ENCODE measurements around the gene OR2AE1. TPM values are rescaled to one million over a fixed set of nuclear protein-coding genes. Genes with fewer than 3 reads are reported as not detected.

The OR2AE1 gene
- total RNA-seq, 1 donor = not detected

DNA sequence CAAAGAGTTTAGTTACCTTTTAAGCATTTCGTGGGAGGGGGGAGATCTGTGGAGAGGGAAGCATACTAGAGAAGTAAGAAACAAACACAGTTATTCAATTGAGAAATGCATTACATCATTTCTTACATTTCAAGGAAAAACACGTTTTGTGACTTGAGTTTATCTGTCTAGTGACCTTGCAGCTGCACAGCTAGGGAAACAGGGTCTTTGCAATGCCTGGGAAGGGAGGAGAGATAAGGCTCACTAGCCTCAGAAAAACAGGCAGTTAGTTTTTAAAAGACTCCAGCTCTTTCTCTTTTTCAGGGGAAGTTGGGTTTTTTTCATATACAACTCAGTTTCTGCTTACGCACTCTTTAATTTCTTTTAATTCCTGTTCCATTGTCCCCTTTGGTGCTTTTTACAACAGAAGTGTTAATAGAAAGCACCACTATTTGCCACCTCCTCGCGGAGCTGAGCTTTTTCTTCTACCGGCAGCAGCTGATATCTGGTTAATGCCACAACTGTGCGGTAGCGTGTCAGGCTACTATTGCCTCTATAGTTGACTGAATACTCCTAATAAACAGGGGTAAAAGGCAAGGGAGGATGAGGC is 43.5 kb downstream of the OR2AE1 start:
- no peak for DNase-seq (ENCODE audit: low read depth)
- TF ChIP-seq, protein P1, sequence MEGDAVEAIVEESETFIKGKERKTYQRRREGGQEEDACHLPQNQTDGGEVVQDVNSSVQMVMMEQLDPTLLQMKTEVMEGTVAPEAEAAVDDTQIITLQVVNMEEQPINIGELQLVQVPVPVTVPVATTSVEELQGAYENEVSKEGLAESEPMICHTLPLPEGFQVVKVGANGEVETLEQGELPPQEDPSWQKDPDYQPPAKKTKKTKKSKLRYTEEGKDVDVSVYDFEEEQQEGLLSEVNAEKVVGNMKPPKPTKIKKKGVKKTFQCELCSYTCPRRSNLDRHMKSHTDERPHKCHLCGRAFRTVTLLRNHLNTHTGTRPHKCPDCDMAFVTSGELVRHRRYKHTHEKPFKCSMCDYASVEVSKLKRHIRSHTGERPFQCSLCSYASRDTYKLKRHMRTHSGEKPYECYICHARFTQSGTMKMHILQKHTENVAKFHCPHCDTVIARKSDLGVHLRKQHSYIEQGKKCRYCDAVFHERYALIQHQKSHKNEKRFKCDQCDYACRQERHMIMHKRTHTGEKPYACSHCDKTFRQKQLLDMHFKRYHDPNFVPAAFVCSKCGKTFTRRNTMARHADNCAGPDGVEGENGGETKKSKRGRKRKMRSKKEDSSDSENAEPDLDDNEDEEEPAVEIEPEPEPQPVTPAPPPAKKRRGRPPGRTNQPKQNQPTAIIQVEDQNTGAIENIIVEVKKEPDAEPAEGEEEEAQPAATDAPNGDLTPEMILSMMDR (IDR thresholded peaks at IDR 0.05; ENCODE audit: insufficient read depth, low read depth, low read length) = no peak
- H3K4me3 ChIP-seq (ENCODE audit: low read depth, low read length) = no peak overlapping the region

DNA sequence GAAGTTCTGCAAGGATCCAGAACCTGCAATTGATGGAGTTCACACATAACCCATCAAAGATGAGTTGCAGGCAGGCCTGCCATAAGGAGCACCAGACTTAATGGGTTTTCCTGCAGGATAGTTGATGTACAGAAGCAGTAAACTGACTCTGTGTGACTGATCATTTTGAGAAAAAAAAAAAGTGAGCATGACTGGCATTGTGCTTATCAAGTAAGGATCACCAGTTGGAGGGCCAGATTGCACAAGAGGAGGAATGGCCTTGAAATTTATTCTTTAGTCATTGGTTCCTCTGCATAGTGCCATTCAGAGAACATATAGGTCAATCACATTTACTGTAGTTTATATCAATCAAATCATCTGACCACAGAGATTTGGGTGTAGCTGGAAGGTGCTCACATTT is 45.2 kb downstream of the OR2AE1 start:
- DNase-seq (ENCODE audit: low read depth) = no peak
- no peak overlapping the region for H3K4me3 ChIP-seq (ENCODE audit: low read depth, low read length)
- TF ChIP-seq, protein P1 (IDR thresholded peaks at IDR 0.05; ENCODE audit: insufficient read depth, low read depth, low read length) = no peak

DNA sequence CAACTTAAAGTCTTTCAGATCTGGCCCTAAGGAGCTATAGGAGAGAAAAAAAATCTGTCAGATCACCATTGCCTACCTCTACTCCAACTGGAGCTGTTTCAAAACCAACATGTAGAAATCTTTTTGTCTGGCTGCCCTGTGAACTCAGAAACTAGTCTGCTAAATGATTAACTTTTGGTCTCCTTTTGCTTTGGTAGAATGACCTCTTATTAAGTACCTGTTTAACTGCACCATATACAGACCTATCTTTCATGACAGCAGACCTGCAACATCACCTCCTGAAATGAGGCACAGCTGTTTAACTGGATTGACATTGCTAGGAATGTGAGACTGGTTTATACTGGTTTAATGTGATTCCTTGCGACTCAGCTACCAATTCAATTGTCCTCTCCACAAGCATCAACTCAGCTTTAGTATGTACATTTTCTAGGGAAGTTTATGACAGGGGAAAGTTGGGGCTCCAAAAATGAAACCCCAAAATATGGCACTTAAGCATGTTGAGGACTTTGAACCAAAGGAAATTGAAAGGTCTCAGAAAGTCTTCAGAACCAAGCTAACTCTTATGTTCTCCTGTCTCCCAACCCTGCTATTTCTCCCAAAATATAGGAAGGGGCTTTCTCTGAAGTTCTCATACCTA is 47.2 kb downstream of the OR2AE1 start:
- DNase-seq (ENCODE audit: low read depth) = no peak
- H3K4me3 ChIP-seq (ENCODE audit: low read depth, low read length) = no peak overlapping the region
- TF ChIP-seq, protein P1 (IDR thresholded peaks at IDR 0.05; ENCODE audit: insufficient read depth, low read depth, low read length) = no peak

DNA sequence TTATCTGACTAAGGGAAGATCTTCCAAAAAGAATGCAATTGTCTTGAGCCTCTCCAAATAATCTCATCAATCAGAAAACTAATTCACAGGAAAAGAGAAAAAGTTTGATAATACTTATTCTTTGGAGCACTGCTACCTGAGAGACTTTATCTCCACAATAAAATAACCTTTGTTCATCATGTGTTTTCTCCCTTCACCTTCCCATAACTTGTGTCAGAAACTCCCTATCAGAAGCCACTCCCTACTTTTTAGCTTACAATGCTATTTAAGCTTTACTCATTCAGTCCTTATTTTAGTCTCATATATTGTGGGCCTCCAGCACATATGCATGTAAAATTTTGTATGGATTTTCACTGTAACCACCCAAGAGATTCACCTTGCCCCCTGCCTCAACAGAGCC is 48.0 kb downstream of the OR2AE1 start:
- H3K4me3 ChIP-seq (ENCODE audit: low read depth, low read length) = no peak overlapping the region
- TF ChIP-seq, protein P1 (IDR thresholded peaks at IDR 0.05; ENCODE audit: insufficient read depth, low read depth, low read length) = no peak
- DNase-seq (ENCODE audit: low read depth) = no peak

DNA sequence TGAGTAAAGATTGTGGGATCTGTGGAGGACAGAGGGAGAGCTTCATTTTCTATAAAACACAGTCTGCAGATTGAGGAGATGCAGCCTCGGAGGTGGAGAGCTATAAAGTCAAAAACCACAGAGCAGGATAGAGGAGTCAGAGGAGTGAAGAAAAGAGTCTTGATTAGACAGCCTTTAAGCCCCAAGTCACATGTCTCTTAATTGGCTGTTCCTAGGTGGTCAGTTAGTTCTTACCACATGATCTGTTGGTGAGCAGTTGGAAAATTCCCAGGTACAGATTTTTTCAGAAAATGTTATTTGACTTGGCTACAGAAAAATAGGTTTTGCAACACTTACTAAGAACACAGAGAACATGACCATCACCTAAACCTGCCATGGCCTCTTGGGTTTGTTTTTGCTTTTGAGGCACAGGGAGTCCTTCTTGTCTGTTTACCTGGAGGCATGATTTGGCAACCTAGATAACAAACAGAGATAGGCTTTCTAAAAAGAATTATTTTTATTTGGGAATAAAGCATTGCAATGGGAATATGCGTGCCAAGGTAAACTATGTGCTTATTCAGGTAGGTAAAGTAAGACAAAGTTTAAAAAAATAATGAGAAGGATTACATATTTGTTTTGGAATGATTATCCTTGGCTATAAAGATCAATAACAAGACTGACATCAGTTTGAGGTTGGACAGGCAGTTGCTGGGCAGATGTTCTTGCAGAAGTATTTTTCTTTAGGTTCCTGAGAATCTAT is 49.6 kb downstream of the OR2AE1 start:
- no peak overlapping the region for H3K4me3 ChIP-seq (ENCODE audit: low read depth, low read length)
- TF ChIP-seq, protein P1 (IDR thresholded peaks at IDR 0.05; ENCODE audit: insufficient read depth, low read depth, low read length) = no peak

More for the DNA sequence above, 49.6 kb downstream of the OR2AE1 start:
- DNase-seq (ENCODE audit: low read depth) = no peak

Small RNA genes lying within 50 kb of the gene (small RNA-seq; reads per million reads assigned to genes)
- gene AC011904.1 (not detected), gene CYP3A52P (not detected)

Other genes starting within 250 kb of the OR2AE1 start
- gene CYP3A5, start 197.0 kb downstream of the OR2AE1 start, total RNA-seq = under 0.01 and 0.43 TPM in 2 replicates
- not detected in 2 replicates for gene CYP3A7, start 141.8 kb downstream of the OR2AE1 start, total RNA-seq
- not detected in 2 replicates for gene CYP3A4, start 92.8 kb downstream of the OR2AE1 start, total RNA-seq
- gene CYP3A43, start 49.0 kb downstream of the OR2AE1 start, total RNA-seq = not detected in 2 replicates
- 17.7 and 27.2 TPM in 2 replicates for gene TRIM4, start 42.5 kb upstream of the OR2AE1 start, total RNA-seq
- not detected in 2 replicates for gene GJC3, start 52.6 kb upstream of the OR2AE1 start, total RNA-seq
- not detected in 2 replicates for gene AZGP1, start 99.0 kb upstream of the OR2AE1 start, total RNA-seq
- 29.6 and 41.9 TPM in 2 replicates for gene ZKSCAN1, start 138.6 kb upstream of the OR2AE1 start, total RNA-seq
- gene ZSCAN21, start 172.7 kb upstream of the OR2AE1 start, total RNA-seq = 9.0 and 11.7 TPM in 2 replicates
- 32.2 and 32.8 TPM in 2 replicates for gene ZNF3, start 204.7 kb upstream of the OR2AE1 start, total RNA-seq
- gene COPS6, start 211.9 kb upstream of the OR2AE1 start, total RNA-seq = 104 and 113 TPM in 2 replicates
- 73.8 and 77.7 TPM in 2 replicates for gene MCM7, start 224.4 kb upstream of the OR2AE1 start, total RNA-seq
- 16.1 and 16.4 TPM in 2 replicates for gene AP4M1, start 224.6 kb upstream of the OR2AE1 start, total RNA-seq
- gene TAF6, start 242.3 kb upstream of the OR2AE1 start, total RNA-seq = 50.9 and 54.4 TPM in 2 replicates
- 23.2 and 40.2 TPM in 2 replicates for gene CNPY4, start 242.6 kb upstream of the OR2AE1 start, total RNA-seq
- 1.7 and 4.2 TPM in 2 replicates for gene MBLAC1, start 249.9 kb upstream of the OR2AE1 start, total RNA-seq

Data from fibroblast of villous mesenchyme (primary cell).